GM21360 (cell line): ENCODE data around the gene CD1D.
A peak's percentile ranks its signal among the peaks of the same experiment; 100 is the strongest.
"Not testable (repeated sequence)": the region's sequence is repeated elsewhere in the genome, so short reads cannot be mapped to it uniquely, and the experiment has no call there.

Experiments
- ATAC-seq: cut with Tn5 transposase; IDR thresholded peaks from one replicate; pipeline ENCODE4 v1.9.1; 2021; ENCODE audit warnings: mild to moderate bottlenecking, moderate library complexity; ENCODE audit not compliant: unreplicated experiment

CD1D gene

GRCh38 chr1:158175915-158176314 lies 4.8 kb upstream of the CD1D start:
- not testable (repeated sequence) for ATAC-seq

GRCh38 chr1:158176399-158176798 lies 4.3 kb upstream of the CD1D start:
- ATAC-seq: no peak

GRCh38 chr1:158176849-158177699 lies 3.6 kb upstream of the CD1D start:
- ATAC-seq: not testable (repeated sequence)

GRCh38 chr1:158177700-158178450 lies 2.8 kb upstream of the CD1D start:
- no peak for ATAC-seq

GRCh38 chr1:158179301-158180041 lies 1.2 kb upstream of the CD1D start:
- ATAC-seq: peak; percentile 77

GRCh38 chr1:158181577-158181922 lies 855 bp downstream of the CD1D start:
- ATAC-seq: no peak

- no peak for ATAC-seq
These were observed 5.1 kb downstream of the CD1D start for GRCh38 chr1:158185770-158186169.

GRCh38 chr1:158186180-158186579 lies 5.5 kb downstream of the CD1D start:
- no peak for ATAC-seq

GRCh38 chr1:158188611-158189010 lies 7.9 kb downstream of the CD1D start:
- no peak for ATAC-seq

GRCh38 chr1:158189624-158190023 lies 8.9 kb downstream of the CD1D start:
- ATAC-seq: no peak

GRCh38 chr1:158191299-158191698 lies 10.6 kb downstream of the CD1D start:
- no peak for ATAC-seq

- no peak for ATAC-seq
These were observed 15.8 kb downstream of the CD1D start for GRCh38 chr1:158196461-158196860.

GRCh38 chr1:158199849-158200248 lies 19.2 kb downstream of the CD1D start:
- no peak for ATAC-seq

GRCh38 chr1:158200527-158200926 lies 19.8 kb downstream of the CD1D start:
- ATAC-seq: no peak

GRCh38 chr1:158203693-158204457 lies 23.2 kb downstream of the CD1D start:
- no peak for ATAC-seq

GRCh38 chr1:158204458-158204827 lies 23.7 kb downstream of the CD1D start:
- ATAC-seq: no peak

GRCh38 chr1:158208586-158209116 lies 28.0 kb downstream of the CD1D start:
- no peak for ATAC-seq

- no peak for ATAC-seq
These were observed 31.6 kb downstream of the CD1D start for GRCh38 chr1:158212320-158212719.

- ATAC-seq: not testable (repeated sequence)
These were observed 42.8 kb downstream of the CD1D start for GRCh38 chr1:158223445-158223844.

- ATAC-seq: no peak
These were observed 47.4 kb downstream of the CD1D start for GRCh38 chr1:158227904-158228623.
